Measurements from ENCODE around the gene CRACDL. TPM values are rescaled to one million over a fixed set of nuclear protein-coding genes. Genes with fewer than 3 reads are reported as not detected.
A peak's percentile ranks its signal among the peaks of the same experiment; 100 is the strongest.

CRACDL gene
- total RNA-seq, 3 donors from 2014 or later (not counting 1 experiment from before 2014, with no cell fraction given): 0.09 to 0.40 (median 0.11) TPM

- H3K27ac ChIP-seq (ENCODE audit: low read length): no peak overlapping the region
- intact Hi-C loops (cut with micrococcal nuclease): no loop called here
- peaks cover 6 to 11% of the 10 kb centered on the region in 2 donors for H3K4me1 Mint-ChIP-seq
Observed at GRCh38 chr2:98748292-98749065, 187.5 kb downstream of the CRACDL start.

GRCh38 chr2:98747888-98748287 is 188.1 kb downstream of the CRACDL start:
- Histone ChIP-seq H3K4me3 (ENCODE audit: low read length) (no peak overlapping the region), H3K9me3 (ENCODE audit: control insufficient read depth, insufficient read depth, low read length) (no peaks in the 10 kb centered on the region), H3K27ac (ENCODE audit: low read length) (no peak overlapping the region), H3K36me3 (ENCODE audit: control insufficient read depth, insufficient read depth, low read length) (no peaks in the 10 kb centered on the region), H3K4me1 (ENCODE audit: control insufficient read depth, insufficient read depth, low read length) (peaks cover 12% of the 10 kb centered on the region), H3K27me3 (ENCODE audit: control insufficient read depth, insufficient read depth, low read length) (no peaks in the 10 kb centered on the region)
- no peak for TF ChIP-seq CTCF (IDR thresholded peaks at IDR 0.05)
- H3K27ac Mint-ChIP-seq: no peak overlapping the region
- DNase-seq (no peak), ATAC-seq (no peak)
- intact Hi-C loops (cut with micrococcal nuclease): no loop called here
- H3K9me3 Mint-ChIP-seq: no peaks in the 10 kb centered on the region
- peaks cover 6 to 12% of the 10 kb centered on the region in 2 donors for H3K4me1 Mint-ChIP-seq
- no peak overlapping the region for H3K4me3 Mint-ChIP-seq
- WGBS (ENCODE audit: insufficient coverage): 62% methylated on average over 7 of the region's 8 CpGs
- peaks cover 3 to 7% of the 10 kb centered on the region in 2 donors for H3K27me3 Mint-ChIP-seq (ENCODE audit: low read depth in 2 of 2)
- H3K36me3 Mint-ChIP-seq: no peaks in the 10 kb centered on the region

More at GRCh38 chr2:98748292-98749065, 187.5 kb downstream of the CRACDL start:
- no peak overlapping the region for H3K4me3 Mint-ChIP-seq
- 80% methylated on average over 13 of the region's 13 CpGs for WGBS (ENCODE audit: insufficient coverage)
- Histone ChIP-seq H3K9me3 (ENCODE audit: control insufficient read depth, insufficient read depth, low read length) (no peaks in the 10 kb centered on the region), H3K27me3 (ENCODE audit: control insufficient read depth, insufficient read depth, low read length) (no peaks in the 10 kb centered on the region), H3K36me3 (ENCODE audit: control insufficient read depth, insufficient read depth, low read length) (no peaks in the 10 kb centered on the region), H3K4me1 (ENCODE audit: control insufficient read depth, insufficient read depth, low read length) (peaks cover 12% of the 10 kb centered on the region), H3K4me3 (ENCODE audit: low read length) (no peak overlapping the region)
- peak overlapping the region in 1 of 2 donors; percentile 34 for H3K27ac Mint-ChIP-seq
- no peak for ATAC-seq
- H3K27me3 Mint-ChIP-seq (ENCODE audit: low read depth in 2 of 2): peaks cover 0 to 13% of the 10 kb centered on the region in 2 donors
- no peak for TF ChIP-seq CTCF (IDR thresholded peaks at IDR 0.05)
- no peaks in the 10 kb centered on the region for H3K36me3 Mint-ChIP-seq
- H3K9me3 Mint-ChIP-seq: no peaks in the 10 kb centered on the region
- DNase-seq: no peak

- H3K4me1 Mint-ChIP-seq: peaks cover 6 to 16% of the 10 kb centered on the region in 2 donors
- intact Hi-C loops (cut with micrococcal nuclease): no loop called here
Observed at GRCh38 chr2:98746426-98746825, 189.6 kb downstream of the CRACDL start.

More at GRCh38 chr2:98746426-98746825, 189.6 kb downstream of the CRACDL start:
- no peak for TF ChIP-seq CTCF (IDR thresholded peaks at IDR 0.05)
- Mint-ChIP-seq H3K4me3 (no peak overlapping the region), H3K9me3 (no peaks in the 10 kb centered on the region), H3K36me3 (no peaks in the 10 kb centered on the region), H3K27me3 (ENCODE audit: low read depth in 2 of 2) (peaks cover 0 to 7% of the 10 kb centered on the region in 2 donors), H3K27ac (no peak overlapping the region)
- ATAC-seq: no peak
- Histone ChIP-seq H3K4me3 (ENCODE audit: low read length) (no peak overlapping the region), H3K27me3 (ENCODE audit: control insufficient read depth, insufficient read depth, low read length) (no peaks in the 10 kb centered on the region), H3K9me3 (ENCODE audit: control insufficient read depth, insufficient read depth, low read length) (no peaks in the 10 kb centered on the region), H3K36me3 (ENCODE audit: control insufficient read depth, insufficient read depth, low read length) (no peaks in the 10 kb centered on the region), H3K27ac (ENCODE audit: low read length) (no peak overlapping the region), H3K4me1 (ENCODE audit: control insufficient read depth, insufficient read depth, low read length) (peaks cover 12% of the 10 kb centered on the region)
- DNase-seq: no peak

All from natural killer cell (primary cell).